ENCODE results near the gene PCDHA12.
"Not testable (repeated sequence)": the region's sequence is repeated elsewhere in the genome, so short reads cannot be mapped to it uniquely, and the experiment has no call there.

Gene PCDHA12

DNA sequence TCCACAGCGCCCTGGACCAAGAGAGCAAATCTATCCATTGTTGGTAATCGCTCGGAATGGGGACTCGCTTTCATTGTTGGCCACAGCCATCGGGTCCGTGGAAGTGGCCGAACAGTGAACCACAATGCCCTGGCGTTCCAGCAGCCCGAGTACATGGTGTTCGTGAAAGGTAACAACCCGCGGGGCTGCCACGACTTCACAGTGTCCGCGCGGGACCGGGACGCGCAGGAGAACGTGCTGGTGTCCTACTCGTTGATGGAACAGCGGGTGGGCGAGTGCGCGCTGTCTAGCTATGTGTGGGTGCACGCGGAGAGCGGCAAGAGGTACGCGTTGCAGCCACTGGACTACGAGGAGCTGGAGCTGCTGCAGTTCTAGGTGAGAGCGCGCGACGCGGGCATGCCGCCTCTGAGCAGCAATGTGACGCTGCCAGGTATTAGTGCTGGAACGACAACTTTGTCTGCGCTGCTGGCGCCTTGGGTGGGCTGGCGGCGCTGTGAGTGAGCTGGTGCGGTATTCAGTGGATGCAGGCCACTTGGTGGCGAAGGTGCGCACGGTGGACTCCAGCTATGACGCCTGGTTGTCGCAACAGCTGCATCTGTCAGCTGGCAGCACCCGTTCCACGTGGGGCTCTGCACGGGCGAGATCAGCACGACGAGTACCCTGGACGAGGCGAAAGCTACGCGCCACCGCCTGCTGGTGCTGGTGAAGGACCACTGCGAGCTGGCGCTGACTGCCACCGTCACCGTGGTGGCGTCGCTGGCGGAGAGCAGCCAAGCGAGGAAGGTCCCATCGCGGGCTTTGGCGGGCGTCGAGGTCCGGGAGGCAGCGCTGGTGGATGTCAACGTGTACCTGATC, 12.4 kb upstream of the PCDHA12 start:
- no peak for DNase-seq

DNA sequence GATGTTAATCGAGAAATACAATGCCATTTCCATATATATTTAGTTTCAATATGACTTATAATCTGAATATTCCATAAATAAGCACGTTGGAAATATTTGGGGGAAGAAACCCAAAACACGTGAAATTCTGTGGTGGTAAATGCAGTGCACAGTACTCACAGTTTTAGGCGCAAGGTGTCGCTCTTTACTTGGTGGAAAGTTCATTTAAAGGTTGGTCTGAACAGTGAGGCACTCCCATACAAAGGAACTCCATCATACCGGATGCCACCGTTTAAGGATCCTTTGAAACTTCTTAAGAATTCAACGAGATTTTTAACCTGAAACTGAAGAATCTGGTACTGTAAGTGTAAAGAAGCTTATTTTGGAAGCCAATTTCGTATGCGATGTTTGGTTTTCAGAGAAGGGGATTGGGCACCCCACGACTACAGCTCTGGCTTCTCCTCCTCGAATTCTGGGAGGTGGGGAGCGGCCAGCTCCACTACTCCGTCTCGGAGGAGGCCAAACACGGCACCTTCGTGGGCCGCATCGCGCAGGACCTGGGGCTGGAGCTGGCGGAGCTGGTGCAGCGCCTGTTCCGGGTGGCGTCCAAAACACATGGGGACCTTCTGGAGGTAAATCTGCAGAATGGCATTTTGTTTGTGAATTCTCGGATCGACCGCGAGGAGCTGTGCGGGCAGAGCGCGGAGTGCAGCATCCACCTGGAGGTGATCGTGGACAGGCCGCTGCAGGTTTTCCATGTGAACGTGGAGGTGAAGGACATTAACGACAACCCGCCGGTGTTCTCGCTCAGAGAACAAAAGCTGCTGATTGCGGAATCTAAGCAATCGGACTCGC, 6.2 kb upstream of the PCDHA12 start, which contains the start of gene PCDHA11:
Gene PCDHA11, plus strand, starts transcription at position 237 of the 834 bp plus-strand sequence. Its CDS starts 147 bp downstream, at position 384.
- peak; percentile 41 for DNase-seq

DNA sequence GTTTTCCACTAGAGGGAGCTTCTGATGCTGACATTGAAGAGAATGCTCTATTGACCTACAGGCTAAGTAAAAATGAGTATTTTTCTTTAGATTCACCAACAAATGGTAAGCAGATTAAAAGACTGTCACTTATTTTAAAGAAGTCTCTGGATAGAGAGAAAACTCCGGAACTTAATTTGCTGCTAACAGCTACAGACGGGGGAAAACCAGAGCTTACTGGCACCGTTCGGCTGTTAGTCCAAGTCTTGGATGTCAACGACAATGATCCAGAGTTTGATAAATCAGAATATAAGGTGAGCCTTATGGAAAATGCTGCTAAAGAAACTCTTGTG, 5.6 kb upstream of the PCDHA12 start:
- DNase-seq, result no peak

DNA sequence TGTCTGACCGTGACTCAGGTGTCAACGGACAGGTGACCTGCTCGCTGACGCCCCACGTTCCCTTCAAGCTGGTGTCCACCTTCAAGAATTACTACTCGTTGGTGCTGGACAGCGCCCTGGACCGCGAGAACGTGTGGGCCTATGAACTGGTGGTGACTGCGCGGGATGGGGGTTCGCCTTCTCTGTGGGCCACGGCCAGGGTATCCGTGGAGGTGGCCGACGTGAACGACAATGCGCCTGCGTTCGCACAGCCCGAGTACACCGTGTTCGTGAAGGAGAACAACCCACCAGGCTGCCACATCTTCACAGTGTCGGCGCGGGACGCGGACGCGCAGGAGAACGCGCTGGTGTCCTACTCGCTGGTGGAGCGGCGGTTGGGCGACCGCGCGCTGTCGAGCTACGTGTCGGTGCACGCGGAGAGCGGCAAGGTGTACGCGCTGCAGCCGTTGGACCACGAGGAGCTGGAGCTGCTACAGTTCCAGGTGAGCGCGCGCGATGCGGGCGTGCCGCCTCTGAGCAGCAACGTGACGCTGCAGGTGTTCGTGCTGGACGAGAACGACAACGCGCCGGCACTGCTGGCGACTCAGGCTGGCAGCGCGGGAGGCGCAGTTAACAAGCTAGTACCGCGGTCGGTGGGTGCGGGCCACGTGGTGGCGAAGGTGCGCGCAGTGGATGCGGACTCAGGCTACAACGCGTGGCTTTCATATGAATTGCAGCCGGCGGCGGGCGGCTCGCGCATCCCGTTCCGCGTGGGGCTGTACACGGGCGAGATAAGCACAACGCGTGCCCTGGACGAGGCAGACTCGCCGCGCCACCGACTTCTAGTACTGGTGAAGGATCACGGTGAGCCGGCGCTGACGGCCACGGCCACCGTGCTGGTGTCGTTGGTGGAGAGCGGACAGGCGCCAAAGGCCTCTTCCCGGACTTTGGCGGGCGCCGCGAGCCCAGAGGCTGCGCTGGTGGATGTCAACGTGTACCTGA, 4.6 kb upstream of the PCDHA12 start:
- no peak for DNase-seq

DNA sequence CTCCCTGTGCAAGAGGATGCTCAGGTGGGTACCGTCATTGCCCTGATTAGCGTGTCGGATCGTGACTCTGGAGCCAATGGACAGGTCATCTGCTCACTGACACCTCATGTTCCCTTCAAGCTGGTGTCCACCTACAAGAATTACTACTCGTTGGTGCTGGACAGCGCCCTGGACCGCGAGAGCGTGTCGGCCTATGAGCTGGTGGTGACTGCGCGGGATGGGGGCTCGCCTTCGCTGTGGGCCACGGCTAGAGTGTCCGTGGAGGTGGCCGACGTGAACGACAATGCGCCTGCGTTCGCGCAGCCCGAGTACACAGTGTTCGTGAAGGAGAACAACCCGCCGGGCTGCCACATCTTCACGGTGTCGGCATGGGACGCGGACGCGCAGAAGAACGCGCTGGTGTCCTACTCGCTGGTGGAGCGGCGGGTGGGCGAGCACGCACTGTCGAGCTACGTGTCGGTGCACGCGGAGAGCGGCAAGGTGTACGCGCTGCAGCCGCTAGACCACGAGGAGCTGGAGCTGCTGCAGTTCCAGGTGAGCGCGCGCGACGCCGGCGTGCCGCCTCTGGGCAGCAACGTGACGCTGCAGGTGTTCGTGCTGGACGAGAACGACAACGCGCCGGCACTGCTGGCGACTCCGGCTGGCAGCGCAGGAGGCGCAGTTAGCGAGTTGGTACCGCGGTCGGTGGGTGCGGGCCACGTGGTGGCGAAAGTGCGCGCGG, 1.6 kb downstream of the PCDHA12 start:
- DNase-seq, result not testable (repeated sequence)

DNA sequence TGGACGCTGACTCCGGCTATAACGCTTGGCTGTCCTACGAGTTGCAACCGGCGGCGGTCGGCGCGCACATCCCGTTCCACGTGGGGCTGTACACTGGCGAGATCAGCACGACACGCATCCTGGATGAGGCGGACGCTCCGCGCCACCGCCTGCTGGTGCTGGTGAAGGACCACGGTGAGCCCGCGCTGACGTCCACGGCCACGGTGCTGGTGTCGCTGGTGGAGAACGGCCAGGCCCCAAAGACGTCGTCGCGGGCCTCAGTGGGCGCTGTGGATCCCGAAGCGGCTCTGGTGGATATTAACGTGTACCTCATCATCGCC, 2.1 kb downstream of the PCDHA12 start:
- no peak for DNase-seq

DNA sequence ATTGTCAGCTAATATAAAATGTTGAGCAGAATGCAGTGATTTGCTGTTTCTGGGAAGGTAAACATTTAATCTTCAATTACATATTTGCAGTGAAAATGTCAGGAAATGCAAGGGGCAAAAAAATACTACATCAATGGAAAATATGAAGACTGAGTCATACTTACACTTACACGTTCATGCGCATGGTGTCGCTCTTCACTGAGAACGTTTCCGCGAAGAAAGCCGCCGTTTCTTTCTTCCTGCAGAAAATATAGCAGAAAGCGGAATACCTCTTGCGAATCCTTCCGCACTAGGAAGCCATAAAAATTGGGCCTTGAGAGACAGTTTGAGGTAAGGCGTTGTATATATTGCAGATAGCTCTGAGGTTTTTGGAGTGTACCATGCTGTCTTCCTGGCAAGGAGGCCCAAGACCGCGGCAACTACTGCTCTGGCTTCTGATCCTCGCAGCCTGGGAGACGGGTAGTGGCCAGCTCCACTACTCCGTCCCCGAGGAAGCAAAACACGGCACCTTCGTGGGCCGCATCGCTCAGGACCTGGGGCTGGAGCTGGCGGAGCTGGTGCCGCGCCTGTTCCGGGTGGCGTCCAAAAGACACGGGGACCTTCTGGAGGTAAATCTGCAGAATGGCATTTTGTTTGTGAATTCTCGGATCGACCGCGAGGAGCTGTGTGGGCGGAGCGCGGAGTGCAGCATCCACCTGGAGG, 6.9 kb downstream of the PCDHA12 start, which contains the start of gene PCDHA13:
Gene PCDHA13, plus strand, starts transcription at position 236 of the 702 bp plus-strand sequence. Its CDS starts 145 bp downstream, at position 381.
- no peak for DNase-seq

DNA sequence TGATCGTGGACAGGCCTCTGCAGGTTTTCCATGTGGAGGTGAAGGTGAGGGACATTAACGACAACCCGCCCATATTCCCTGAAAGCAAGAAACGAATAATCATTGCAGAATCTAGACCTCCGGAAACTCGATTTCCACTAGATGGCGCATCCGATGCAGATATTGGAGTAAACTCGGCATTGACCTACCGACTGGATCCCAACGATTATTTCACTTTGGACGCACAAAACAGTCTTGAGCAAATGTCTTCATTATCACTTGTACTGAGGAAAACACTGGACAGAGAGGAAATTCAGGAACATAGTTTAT, 7.4 kb downstream of the PCDHA12 start:
- DNase-seq, result no peak

DNA sequence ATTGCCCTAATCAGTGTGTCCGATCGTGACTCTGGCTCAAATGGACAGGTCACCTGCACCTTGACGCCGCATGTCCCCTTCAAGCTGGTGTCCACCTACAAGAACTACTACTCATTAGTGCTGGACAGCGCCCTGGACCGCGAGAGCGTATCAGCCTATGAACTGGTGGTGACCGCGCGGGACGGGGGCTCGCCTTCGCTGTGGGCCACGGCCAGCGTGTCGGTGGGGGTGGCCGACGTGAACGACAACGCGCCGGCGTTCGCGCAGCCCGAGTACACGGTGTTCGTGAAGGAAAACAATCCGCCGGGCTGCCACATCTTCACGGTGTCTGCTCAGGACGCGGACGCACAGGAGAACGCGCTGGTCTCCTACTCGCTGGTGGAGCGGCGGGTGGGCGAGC, 8.3 kb downstream of the PCDHA12 start:
- no peak for DNase-seq

DNA sequence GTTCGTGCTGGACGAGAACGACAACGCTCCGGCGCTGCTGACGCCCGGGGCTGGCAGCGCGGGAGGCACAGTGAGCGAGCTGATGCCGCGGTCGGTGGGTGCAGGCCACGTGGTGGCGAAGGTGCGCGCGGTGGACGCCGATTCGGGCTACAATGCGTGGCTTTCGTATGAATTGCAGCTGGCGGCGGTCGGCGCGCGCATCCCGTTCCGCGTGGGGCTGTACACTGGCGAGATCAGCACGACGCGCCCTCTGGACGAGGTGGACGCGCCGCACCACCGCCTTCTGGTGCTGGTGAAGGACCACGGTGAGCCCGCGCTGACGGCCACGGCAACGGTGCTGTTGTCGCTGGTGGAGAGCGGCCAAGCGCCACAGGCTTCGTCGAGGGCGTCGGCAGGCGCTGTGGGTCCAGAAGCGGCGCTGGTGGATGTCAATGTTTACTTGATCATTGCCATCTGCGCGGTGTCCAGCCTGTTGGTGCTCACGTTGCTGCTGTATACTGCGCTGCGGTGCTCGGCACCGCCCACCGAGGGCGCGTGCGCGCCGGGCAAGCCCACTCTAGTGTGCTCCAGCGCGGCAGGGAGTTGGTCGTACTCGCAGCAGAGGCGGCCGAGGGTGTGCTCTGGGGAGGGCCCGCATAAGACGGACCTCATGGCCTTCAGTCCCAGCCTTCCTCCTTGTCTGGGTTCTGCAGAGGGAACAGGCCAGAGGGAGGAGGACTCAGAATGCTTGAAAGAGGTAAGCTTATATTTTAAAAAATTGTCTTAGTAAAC, 9.0 kb downstream of the PCDHA12 start:
- DNase-seq, result no peak

DNA sequence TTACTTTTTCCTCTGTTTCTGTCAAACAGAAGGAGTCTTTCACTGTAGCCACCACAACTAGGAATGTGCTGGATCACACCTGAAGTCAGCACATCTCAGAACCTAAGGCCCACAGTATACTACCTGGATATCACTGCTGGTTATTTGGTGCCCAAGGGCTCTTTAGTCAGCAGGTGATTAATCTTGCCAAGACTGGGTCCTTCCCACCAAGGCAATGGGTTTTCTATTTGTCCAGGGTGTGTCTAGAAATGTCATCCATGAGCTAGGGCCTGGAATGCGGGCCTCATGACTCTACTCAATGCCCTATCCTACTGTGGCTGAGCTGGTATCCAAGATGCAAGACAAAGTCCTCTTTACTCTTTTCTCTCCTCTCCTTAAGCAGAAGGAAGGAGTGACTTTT, 41.2 kb downstream of the PCDHA12 start:
- DNase-seq, result no peak

DNA sequence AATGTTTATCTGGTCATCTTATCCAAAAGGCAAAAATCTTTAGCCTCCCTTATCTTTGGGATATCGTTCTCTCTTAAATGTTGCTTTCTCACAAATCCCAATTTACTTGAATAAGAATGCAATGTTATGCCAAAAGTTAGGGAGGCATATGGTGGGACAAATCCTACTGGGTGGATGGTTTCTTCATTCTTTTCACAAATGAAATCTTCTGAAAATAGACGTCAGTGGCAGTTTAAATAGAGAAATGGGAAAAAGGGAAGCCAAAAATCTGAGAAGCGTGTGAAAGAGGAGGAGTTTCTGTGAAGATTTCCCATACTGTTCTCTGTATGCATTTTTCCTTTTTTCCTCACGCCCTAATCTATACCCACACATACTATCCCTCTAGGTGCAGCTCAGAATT, 48.5 kb downstream of the PCDHA12 start:
- no peak for DNase-seq

DNA sequence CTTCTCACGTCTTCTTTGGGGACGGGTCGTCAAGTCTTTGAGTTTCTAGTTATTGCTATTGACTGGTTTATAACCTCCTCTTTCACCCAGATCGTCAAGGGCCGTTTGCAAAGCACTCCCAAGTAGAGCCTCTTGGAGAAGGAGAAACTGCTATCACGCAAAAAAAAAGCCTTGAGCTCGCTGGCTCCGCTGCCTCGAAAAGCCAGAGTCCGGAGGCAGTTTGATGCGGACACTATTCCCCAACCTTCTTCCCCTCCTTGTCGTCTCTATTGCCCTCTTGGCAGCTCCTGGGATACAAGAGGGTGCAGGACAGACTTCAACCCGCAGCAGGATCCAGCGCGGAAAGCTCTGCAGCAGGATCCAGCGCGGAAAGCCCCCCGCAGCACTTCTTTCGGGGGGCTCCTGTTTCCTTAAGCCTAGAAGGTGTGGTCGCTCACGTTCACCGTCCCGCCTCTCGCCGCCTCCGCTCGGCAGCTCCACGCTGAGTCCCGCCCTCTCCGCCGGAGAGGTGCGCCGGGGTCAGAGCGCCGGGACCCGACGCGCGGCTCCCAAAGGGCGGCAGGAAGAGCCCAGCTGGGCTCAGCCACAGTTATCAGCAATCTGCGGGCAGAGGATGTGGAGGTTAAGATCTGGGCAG, 50.8 kb downstream of the PCDHA12 start, which contains the start of gene PCDHAC1:
Gene PCDHAC1, plus strand, starts transcription at position 494 of the 637 bp plus-strand sequence. CDS start 594 bp downstream, outside the sequence.
- DNase-seq, result peak; percentile 49

DNA sequence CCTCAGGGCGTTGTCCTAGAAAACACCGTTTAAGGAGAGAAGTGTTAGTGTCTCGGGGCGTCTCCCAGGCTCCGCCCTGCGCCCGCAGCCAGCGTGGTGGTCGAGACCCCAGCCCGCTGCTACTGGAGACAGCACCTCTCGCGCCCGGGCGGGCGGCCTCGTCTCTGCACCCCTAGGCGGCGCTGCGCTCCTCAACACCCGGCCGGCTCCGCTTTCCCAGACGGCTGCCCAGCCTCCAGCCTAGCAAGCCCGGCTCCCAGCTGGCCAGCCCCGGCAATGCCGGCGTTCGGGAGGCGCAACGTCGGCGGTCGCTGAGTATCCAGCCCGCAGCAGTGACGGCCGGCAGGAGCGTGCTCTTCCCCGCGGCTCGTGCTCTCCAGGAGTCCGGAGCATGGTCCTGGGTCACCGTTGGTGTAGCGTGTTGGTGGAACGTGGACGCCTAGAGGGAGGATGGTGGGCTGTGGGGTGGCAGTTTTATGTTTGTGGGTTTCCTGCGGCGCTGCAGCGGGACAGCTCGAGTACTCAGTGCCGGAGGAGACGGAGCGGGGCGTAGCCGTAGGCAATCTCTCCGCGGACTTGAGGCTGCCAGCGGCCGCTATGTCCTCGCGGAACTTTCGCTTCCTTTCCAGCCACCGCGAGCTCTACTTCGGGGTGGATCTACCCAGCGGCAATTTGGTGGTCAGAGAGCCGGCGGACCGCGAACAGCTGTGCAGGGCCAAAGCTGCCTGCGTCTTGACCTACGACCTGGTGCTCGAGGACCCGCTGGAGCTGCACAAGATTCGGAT, 51.5 kb downstream of the PCDHA12 start:
- peak; percentile 77 for DNase-seq

DNA sequence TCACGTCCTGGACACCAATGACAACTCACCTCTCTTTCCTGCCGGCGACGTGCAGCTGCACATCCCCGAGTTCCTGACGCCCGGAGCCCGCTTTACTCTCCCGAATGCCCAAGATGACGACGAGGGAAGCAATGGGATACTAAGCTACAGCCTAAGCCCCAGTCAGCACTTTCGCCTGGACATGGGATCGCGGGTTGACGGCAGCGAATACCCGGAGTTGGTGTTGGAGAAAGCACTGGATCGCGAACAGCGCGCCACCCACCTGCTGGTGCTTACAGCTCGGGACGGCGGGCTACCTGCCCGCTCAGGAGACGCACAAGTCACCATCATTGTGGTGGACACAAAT, 52.1 kb downstream of the PCDHA12 start:
- DNase-seq, result no peak

Measured in NCI-H1436 (cell line).